Measurements from ENCODE around the gene FOXR1.

Gene FOXR1

GRCh38 chr11:118935376-118935775 lies 36.2 kb upstream of the FOXR1 start (continued):
- TF ChIP-seq ZNF404 (tag by site-specific recombination; IDR thresholded peaks at IDR 0.05) (no peak), BCL6B (tag by site-specific recombination; IDR thresholded peaks at IDR 0.05) (no peak), ZNF280D (tag by site-specific recombination; IDR thresholded peaks at IDR 0.05) (no peak), ZNF558 (tag by site-specific recombination; IDR thresholded peaks at IDR 0.05) (no peak), ZBTB21 (tag by site-specific recombination; IDR thresholded peaks at IDR 0.05) (no peak), KLF8 (tag by site-specific recombination; IDR thresholded peaks at IDR 0.05) (no peak), ZNF202 (tag by site-specific recombination; IDR thresholded peaks at IDR 0.05; ENCODE audit: borderline replicate concordance) (no peak), PRDM6 (tag by site-specific recombination; IDR thresholded peaks at IDR 0.05) (no peak), SETDB1 (IDR thresholded peaks at IDR 0.05; ENCODE audit: insufficient read length, low read length) (no peak), GLI2 (tag by site-specific recombination; IDR thresholded peaks at IDR 0.05; ENCODE audit: borderline replicate concordance, low read depth) (no peak), ZNF148 (tag by site-specific recombination; IDR thresholded peaks at IDR 0.05; ENCODE audit: borderline replicate concordance) (no peak)

GRCh38 chr11:118938491-118939403 lies 32.8 kb upstream of the FOXR1 start:
- H3K4me1 ChIP-seq (ENCODE audit: control insufficient read depth, insufficient read depth, low read length) = no peaks in the 10 kb centered on the region
- no peak overlapping the region for H3K4me3 ChIP-seq (ENCODE audit: low read depth, low read length)
- no peaks in the 10 kb centered on the region for H3K9me3 ChIP-seq (ENCODE audit: control insufficient read depth, insufficient read depth, low read depth, low read length)
- POLR2A ChIA-PET = interaction anchor here (0.6 to 1.1 kb wide), 2 partner anchors 10 to 144 kb away, joined by 3 to 4 read pairs; no protein-coding TSS in a partner anchor
- TF ChIP-seq ZNF211 (tag by site-specific recombination; IDR thresholded peaks at IDR 0.05; ENCODE audit: low read depth) (no peak), ZNF114 (tag by site-specific recombination; IDR thresholded peaks at IDR 0.05) (no peak), SETDB1 (IDR thresholded peaks at IDR 0.05; ENCODE audit: insufficient read length, low read length) (no peak), ZNF449 (tag by site-specific recombination; IDR thresholded peaks at IDR 0.05) (no peak), ZBTB48 (tag by site-specific recombination; IDR thresholded peaks at IDR 0.05) (no peak), ZNF132 (tag by site-specific recombination; IDR thresholded peaks at IDR 0.05; ENCODE audit: borderline replicate concordance) (no peak), ZNF239 (tag by site-specific recombination; IDR thresholded peaks at IDR 0.05) (no peak), ZNF10 (tag by site-specific recombination; IDR thresholded peaks at IDR 0.05) (no peak), ZNF76 (tag by site-specific recombination; IDR thresholded peaks at IDR 0.05; ENCODE audit: borderline replicate concordance, low read depth) (no peak), MZF1 (tag by site-specific recombination; IDR thresholded peaks at IDR 0.05; ENCODE audit: borderline replicate concordance) (no peak), ZBTB6 (tag by site-specific recombination; IDR thresholded peaks at IDR 0.05) (no peak), ZNF768 (tag by site-specific recombination; IDR thresholded peaks at IDR 0.05) (no peak), ZNF624 (tag by site-specific recombination; IDR thresholded peaks at IDR 0.05) (no peak), ZNF600 (tag by site-specific recombination; IDR thresholded peaks at IDR 0.05) (no peak)
- H3K27ac ChIP-seq (ENCODE audit: extremely low read depth, low read depth, low read length) = no peak overlapping the region
- CTCF ChIA-PET = interaction anchor here (0.6 to 2.4 kb wide), 3 partner anchors 8 to 372 kb away, joined by 4 to 18 read pairs (median 5); no protein-coding TSS in a partner anchor
- H3K36me3 ChIP-seq (ENCODE audit: control insufficient read depth in 2 of 2, insufficient read depth in 1 of 2, low read length in 2 of 2) = no peaks in the 10 kb centered on the region

All from HEK293 (cell line).